GM19025 (cell line): ENCODE results near the gene PPARA.
"Not testable (repeated sequence)": the region's sequence is repeated elsewhere in the genome, so short reads cannot be mapped to it uniquely, and the experiment has no call there.

Experiments used
- ATAC-seq: cut with Tn5 transposase; IDR thresholded peaks from one replicate; pipeline ENCODE4 v1.9.1; 2021; ENCODE audit warnings: mild to moderate bottlenecking, low read depth, moderate library complexity; ENCODE audit not compliant: unreplicated experiment

PPARA gene

GRCh38 chr22:46125816-46126765, 24.2 kb upstream of the PPARA start:
- no peak for ATAC-seq

GRCh38 chr22:46126853-46127385, 23.4 kb upstream of the PPARA start:
- no peak for ATAC-seq

GRCh38 chr22:46127556-46127955, 22.8 kb upstream of the PPARA start:
- no peak for ATAC-seq

GRCh38 chr22:46128606-46129005, 21.7 kb upstream of the PPARA start:
- ATAC-seq = no peak

GRCh38 chr22:46129390-46130041, 20.8 kb upstream of the PPARA start:
- no peak for ATAC-seq

GRCh38 chr22:46131151-46131587, 19.2 kb upstream of the PPARA start:
- no peak for ATAC-seq

GRCh38 chr22:46132193-46132829, 18.0 kb upstream of the PPARA start:
- not testable (repeated sequence) for ATAC-seq

- no peak for ATAC-seq
Measured at GRCh38 chr22:46132830-46133587, 17.3 kb upstream of the PPARA start.

GRCh38 chr22:46133588-46133855, 16.8 kb upstream of the PPARA start:
- ATAC-seq = no peak

- no peak for ATAC-seq
Measured at GRCh38 chr22:46134111-46134705, 16.1 kb upstream of the PPARA start.

GRCh38 chr22:46135611-46136485, 14.5 kb upstream of the PPARA start:
- no peak for ATAC-seq

GRCh38 chr22:46136486-46137217, 13.7 kb upstream of the PPARA start:
- no peak for ATAC-seq

GRCh38 chr22:46137218-46137766, 13.0 kb upstream of the PPARA start:
- ATAC-seq = no peak

GRCh38 chr22:46138058-46138797, 12.1 kb upstream of the PPARA start:
- ATAC-seq = no peak

- ATAC-seq = not testable (repeated sequence)
Measured at GRCh38 chr22:46139417-46139816, 10.9 kb upstream of the PPARA start.

GRCh38 chr22:46139895-46140350, 10.4 kb upstream of the PPARA start:
- no peak for ATAC-seq
